OCI-LY1 (cell line): Measurements from ENCODE around the gene NLGN4Y.

ENCODE experiments used
- CTCF ChIP-seq: fragments of 200-600 bp; sonication (generic), shearing (Covaris generic); IDR thresholded peaks from 2 replicates; pipeline ENCODE4 v1.5.1; 2017; ENCODE audit warnings: mild to moderate bottlenecking, antibody characterized with exemption, low read length, moderate library complexity, mixed read lengths
- EZH2 ChIP-seq: fragments of 200-600 bp; sonication (generic), shearing (Covaris generic); IDR thresholded peaks from 2 replicates; pipeline ENCODE4 v1.8.0; 2017; ENCODE audit warnings: borderline replicate concordance, mixed run types, mild to moderate bottlenecking, antibody characterized with exemption, low read length, moderate library complexity, mixed read lengths

- TF ChIP-seq CTCF (no peak), EZH2 (no peak)
Observed at GRCh38 chrY:14818452-14818851, 294.1 kb downstream of the NLGN4Y start.
